Keratinocyte (primary cell): Measurements from ENCODE around the gene PLXDC2.

Source experiments
- CTCF ChIP-seq, 3 experiments: IDR thresholded peaks in 1 of 3; conservative IDR thresholded peaks in 1 of 3; optimal IDR thresholded peaks in 1 of 3; 2 replicates in 2 of 3; 3 replicates in 1 of 3; pipeline versions ENCODE3 to v1.5.1; 2011; ENCODE audit warnings: low read length in 3 of 3, mild to moderate bottlenecking in 3 of 3, moderate library complexity in 2 of 3, control low read depth in 1 of 3, inconsistent platforms in 1 of 3; ENCODE audit not compliant: insufficient read depth in 2 of 3; ENCODE audit errors: extremely low read depth in 1 of 3
- EZH2 ChIP-seq: IDR thresholded peaks from one replicate; pipeline ENCODE4 v1.6.1; 2012; ENCODE audit warnings: inconsistent platforms, mild to moderate bottlenecking, low read length, moderate library complexity

DNA sequence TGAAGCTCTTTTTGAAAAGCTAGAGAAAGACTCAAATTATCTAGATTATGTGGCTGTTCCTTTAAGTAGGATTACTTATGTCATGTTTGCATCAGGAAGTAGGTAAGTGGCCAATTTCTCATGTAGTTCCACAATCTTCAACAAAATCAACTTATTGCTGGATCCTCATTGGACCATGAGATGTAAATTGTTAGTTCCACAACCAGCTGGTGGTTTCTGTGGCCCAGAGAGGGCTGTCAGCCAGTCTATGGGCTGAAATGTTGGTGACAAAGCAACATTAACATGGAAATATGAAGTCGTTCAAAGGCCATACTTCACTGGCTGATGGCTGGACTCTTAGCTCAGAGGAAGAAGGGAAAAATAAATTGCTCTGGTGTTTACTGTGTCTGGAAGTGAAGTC lies 157.9 kb downstream of the PLXDC2 start:
- TF ChIP-seq EZH2 (no peak), CTCF (optimal IDR thresholded peaks at IDR 0.05 in 1 of 3, IDR thresholded peaks at IDR 0.05 in 1 of 3, conservative IDR thresholded peaks at IDR 0.05 in 1 of 3; ENCODE audit: extremely low read depth in 1 of 3, insufficient read depth in 2 of 3, low read length in 3 of 3) (no peak)
